Measurements from ENCODE around the gene GALNS. TPM values are rescaled to one million over a fixed set of nuclear protein-coding genes. Genes with fewer than 3 reads are reported as not detected.
A peak's percentile ranks its signal among the peaks of the same experiment; 100 is the strongest.

The GALNS gene
- total RNA-seq, 2 donors from 2014 or later, result 8.8 to 48.8 TPM

DNA sequence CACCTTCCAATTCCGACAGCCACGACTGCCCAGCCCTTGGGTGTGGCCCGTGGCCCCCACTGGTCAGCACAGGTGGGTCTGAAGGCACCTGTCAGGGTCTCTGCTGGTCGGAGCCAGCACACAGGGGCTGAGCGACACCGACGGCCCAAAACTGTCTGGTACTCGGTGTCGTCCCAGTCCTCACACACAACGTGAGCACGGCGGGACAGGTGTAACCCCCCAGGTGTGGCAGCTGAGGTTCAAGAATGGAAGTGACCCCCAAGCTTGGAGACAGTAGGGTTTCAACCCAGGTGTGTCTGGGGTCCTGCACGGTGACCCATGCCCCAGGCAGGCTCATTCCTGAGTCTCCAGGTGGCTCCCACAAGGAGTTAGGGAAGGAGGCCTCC, 1.0 kb downstream of the GALNS start:
- H3K4me3 ChIP-seq, result no peak overlapping the region
- DNase-seq (no peak), ATAC-seq (no peak)
- intact Hi-C loops (cut with DNase I), result no loop called here
- TF ChIP-seq, protein P1, sequence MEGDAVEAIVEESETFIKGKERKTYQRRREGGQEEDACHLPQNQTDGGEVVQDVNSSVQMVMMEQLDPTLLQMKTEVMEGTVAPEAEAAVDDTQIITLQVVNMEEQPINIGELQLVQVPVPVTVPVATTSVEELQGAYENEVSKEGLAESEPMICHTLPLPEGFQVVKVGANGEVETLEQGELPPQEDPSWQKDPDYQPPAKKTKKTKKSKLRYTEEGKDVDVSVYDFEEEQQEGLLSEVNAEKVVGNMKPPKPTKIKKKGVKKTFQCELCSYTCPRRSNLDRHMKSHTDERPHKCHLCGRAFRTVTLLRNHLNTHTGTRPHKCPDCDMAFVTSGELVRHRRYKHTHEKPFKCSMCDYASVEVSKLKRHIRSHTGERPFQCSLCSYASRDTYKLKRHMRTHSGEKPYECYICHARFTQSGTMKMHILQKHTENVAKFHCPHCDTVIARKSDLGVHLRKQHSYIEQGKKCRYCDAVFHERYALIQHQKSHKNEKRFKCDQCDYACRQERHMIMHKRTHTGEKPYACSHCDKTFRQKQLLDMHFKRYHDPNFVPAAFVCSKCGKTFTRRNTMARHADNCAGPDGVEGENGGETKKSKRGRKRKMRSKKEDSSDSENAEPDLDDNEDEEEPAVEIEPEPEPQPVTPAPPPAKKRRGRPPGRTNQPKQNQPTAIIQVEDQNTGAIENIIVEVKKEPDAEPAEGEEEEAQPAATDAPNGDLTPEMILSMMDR (IDR thresholded peaks at IDR 0.05), result no peak
- no peak for TF ChIP-seq POLR2A (IDR thresholded peaks at IDR 0.05)
- H3K9me3 ChIP-seq, result no peaks in the 10 kb centered on the region
- H3K4me1 ChIP-seq, result peaks cover 17% of the 10 kb centered on the region
- WGBS, 2 donors, result 75 to 87% methylated on average over 9 to 13 of the region's 13 CpGs
- H3K36me3 ChIP-seq (replicated peaks in 1 of 2; ENCODE audit: insufficient read depth in 1 of 2, low read depth in 2 of 2), result peaks cover 0 to 4% of the 10 kb centered on the region in 2 donors
- H3K27ac ChIP-seq, result no peak overlapping the region
- no peaks in the 10 kb centered on the region for H3K27me3 ChIP-seq

DNA sequence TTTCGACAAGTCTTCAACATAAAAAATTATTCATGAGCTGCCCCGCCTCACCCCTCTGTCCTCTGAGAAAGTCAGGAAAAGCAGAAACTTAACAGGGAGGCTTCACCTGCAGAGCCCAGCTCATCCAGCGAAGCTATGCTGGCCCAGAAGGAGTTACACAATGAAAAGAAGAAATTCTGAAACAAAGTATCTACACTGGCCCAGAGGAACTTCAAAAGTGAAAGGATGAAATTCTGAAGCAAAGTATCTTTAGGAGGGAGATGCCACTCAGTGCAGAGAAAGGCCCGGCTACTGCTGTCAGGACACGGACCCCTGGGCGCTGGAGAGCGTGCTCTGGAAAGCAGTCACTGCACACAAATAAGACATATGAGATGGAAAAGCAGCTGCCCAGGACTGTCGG, 1.6 kb downstream of the GALNS start:
- DNase-seq, result no peak
- intact Hi-C loops (cut with DNase I), result no loop called here
- Histone ChIP-seq H3K36me3 (replicated peaks in 1 of 2; ENCODE audit: insufficient read depth in 1 of 2, low read depth in 2 of 2) (peaks cover 0 to 4% of the 10 kb centered on the region in 2 donors), H3K9me3 (no peaks in the 10 kb centered on the region), H3K4me1 (peaks cover 17% of the 10 kb centered on the region), H3K4me3 (no peak overlapping the region), H3K27ac (peak overlapping the region in 1 of 4 donors; percentile 28), H3K27me3 (no peaks in the 10 kb centered on the region)
- no peak for TF ChIP-seq POLR2A (IDR thresholded peaks at IDR 0.05)
- WGBS, 2 donors, result 81 to 86% methylated on average over 8 of the region's 8 CpGs
- no peak for ATAC-seq

DNA sequence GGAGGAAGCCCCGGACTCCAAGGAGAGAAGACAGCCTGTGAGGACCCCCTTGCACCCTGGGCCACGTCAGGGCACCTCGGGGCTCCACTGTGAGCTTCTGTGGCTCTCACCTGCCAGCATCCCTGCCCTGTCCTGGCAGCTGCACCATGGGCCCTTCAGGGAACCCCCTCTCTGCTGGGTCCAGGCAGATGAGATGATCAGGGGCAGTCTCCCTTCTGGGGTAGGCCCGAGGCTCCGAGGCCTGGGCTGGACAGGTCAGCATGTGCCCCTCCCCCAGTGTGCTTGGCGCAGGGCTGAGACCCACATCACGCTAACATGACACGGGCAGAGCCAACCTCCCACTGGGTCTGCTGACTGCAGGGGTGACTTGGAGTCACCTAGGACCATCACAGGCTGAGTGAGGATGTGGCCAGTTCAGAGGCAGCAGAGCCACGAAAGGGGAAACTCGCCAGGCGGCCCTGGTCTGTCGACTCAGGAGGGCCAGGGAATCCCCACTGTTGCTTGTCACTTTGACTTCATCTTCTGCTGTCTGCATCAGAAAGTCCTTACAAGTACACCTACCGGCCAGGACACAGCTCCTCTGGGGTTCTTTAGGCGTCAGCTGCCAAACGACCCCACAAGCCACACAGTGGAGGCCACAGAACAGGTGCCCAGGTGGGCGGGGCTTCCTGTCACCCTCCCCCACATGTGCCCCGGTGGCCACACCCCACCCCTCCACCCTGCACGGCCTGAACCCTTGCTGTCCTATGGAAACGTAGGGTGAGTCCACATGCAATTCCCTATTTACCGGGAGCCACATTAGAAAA, 2.2 kb downstream of the GALNS start:
- ATAC-seq (no peak), DNase-seq (no peak)
- intact Hi-C loops (cut with DNase I), result no loop called here
- WGBS, 2 donors, result 59% methylated on average over 11 to 18 of the region's 20 CpGs
- H3K4me1 ChIP-seq, result peaks cover 17% of the 10 kb centered on the region
- TF ChIP-seq, protein P1 (IDR thresholded peaks at IDR 0.05), result no peak
- no peak for TF ChIP-seq POLR2A (IDR thresholded peaks at IDR 0.05)
- no peaks in the 10 kb centered on the region for H3K36me3 ChIP-seq (replicated peaks in 1 of 2; ENCODE audit: insufficient read depth in 1 of 2, low read depth in 2 of 2)
- H3K27ac ChIP-seq, result no peak overlapping the region
- no peaks in the 10 kb centered on the region for H3K9me3 ChIP-seq
- no peak overlapping the region for H3K4me3 ChIP-seq
- no peaks in the 10 kb centered on the region for H3K27me3 ChIP-seq

DNA sequence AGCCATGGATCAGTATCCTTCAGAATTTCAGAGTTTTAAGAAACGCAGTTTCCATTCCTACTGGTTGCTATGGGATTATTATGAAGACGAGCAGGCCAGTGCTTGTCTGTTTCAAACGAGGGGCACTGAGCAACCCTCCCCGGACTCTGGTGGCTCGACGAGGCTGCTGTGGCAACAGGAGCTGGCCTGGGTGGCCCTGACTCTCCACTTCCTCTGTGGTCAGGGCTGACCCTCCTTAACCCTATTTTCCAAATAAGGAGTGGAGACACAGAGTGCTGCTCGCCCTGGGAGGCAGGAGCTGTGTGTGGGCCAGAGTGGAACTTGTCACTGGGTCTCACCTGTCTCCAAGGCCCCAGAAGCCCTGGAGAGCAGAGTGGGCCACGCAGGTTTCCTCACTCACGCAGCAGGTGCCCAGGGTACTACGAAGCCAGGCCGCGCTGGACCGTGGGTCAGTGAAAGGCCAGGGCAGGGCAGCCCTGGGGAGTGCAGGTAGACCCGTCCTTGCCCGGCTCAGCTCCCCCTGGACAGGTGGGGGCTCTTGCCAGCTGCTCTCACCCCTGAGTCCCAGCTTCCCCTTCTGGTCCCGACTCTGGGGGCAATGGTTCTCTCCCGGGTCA, 3.3 kb downstream of the GALNS start:
- Histone ChIP-seq H3K27me3 (no peaks in the 10 kb centered on the region), H3K4me3 (no peak overlapping the region), H3K9me3 (no peaks in the 10 kb centered on the region), H3K36me3 (replicated peaks in 1 of 2; ENCODE audit: insufficient read depth in 1 of 2, low read depth in 2 of 2) (no peaks in the 10 kb centered on the region), H3K27ac (no peak overlapping the region), H3K4me1 (peaks cover 17% of the 10 kb centered on the region)
- no peak for ATAC-seq
- no peak for DNase-seq
- no peak for TF ChIP-seq POLR2A (IDR thresholded peaks at IDR 0.05)
- TF ChIP-seq, protein P1 (IDR thresholded peaks at IDR 0.05), result no peak
- intact Hi-C loops (cut with DNase I), result no loop called here
- WGBS, 2 donors, result 65 to 72% methylated on average over 10 to 17 of the region's 17 CpGs

DNA sequence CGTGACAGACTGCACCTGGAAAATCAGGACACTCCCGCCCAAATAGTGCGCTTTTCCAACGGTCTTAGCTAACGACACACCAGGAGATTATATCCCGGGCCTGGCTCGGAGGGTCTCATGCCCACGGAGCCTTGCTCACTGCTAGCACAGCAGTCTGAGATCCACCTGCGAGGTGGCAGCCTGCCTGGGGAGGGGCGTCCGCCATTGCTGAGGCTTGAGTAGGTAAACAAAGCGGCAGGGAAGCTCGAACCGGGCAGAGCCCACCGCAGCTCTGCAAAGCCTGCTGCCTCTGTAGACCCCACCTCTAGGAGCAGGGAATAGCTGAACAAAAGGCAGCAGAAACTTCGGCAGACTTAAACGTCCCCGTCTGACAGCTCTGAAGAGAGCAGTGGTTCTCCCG, 5.1 kb downstream of the GALNS start:
- ATAC-seq (no peak), DNase-seq (no peak)
- intact Hi-C loops (cut with DNase I), result no loop called here
- peaks cover 8% of the 10 kb centered on the region for H3K4me1 ChIP-seq
- no peak overlapping the region for H3K27ac ChIP-seq
- WGBS, 2 donors, result 93 to 94% methylated on average over 15 to 19 of the region's 19 CpGs
- no peaks in the 10 kb centered on the region for H3K9me3 ChIP-seq
- no peaks in the 10 kb centered on the region for H3K36me3 ChIP-seq (replicated peaks in 1 of 2; ENCODE audit: insufficient read depth in 1 of 2, low read depth in 2 of 2)
- no peak overlapping the region for H3K4me3 ChIP-seq
- H3K27me3 ChIP-seq, result no peaks in the 10 kb centered on the region
- TF ChIP-seq, protein P1 (IDR thresholded peaks at IDR 0.05), result no peak
- no peak for TF ChIP-seq POLR2A (IDR thresholded peaks at IDR 0.05)
